ENCODE measurements around the gene ZNF511.

Gene ZNF511

GRCh38 chr10:133274751-133275683 is 33.7 kb upstream of the ZNF511 start:
- peak in 1 of 2 experiments; percentile 25 for DNase-seq

DNA sequence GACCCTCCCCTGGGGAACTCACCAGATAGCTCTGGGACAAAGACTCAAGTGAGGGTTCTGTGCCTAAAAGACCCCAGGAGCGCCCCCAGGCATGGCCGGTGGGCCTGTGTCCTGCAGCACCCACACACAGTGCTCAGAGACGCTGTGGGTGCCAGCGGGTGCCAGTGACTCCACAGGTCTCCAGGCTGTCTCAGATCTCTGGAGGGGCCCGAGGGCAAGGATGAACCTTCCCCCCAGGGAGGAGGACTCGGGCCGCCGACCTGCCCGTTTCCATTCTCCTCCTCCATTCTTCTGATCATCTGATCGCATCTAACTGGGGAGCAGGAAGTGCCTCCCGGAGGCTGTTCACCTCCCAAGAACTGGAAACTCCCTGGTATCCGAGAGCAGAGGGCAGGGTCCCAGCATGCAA is 33.0 kb upstream of the ZNF511 start:
- no peak for DNase-seq

- DNase-seq = no peak
Measured at GRCh38 chr10:133276100-133276434, 32.6 kb upstream of the ZNF511 start.

GRCh38 chr10:133276435-133277201 is 32.1 kb upstream of the ZNF511 start, which contains the start of gene ADAM8:
Gene ADAM8, minus strand, starts transcription at chr10:133276868. Its CDS starts 51 bp downstream, at chr10:133276817.
- DNase-seq = no peak

DNA sequence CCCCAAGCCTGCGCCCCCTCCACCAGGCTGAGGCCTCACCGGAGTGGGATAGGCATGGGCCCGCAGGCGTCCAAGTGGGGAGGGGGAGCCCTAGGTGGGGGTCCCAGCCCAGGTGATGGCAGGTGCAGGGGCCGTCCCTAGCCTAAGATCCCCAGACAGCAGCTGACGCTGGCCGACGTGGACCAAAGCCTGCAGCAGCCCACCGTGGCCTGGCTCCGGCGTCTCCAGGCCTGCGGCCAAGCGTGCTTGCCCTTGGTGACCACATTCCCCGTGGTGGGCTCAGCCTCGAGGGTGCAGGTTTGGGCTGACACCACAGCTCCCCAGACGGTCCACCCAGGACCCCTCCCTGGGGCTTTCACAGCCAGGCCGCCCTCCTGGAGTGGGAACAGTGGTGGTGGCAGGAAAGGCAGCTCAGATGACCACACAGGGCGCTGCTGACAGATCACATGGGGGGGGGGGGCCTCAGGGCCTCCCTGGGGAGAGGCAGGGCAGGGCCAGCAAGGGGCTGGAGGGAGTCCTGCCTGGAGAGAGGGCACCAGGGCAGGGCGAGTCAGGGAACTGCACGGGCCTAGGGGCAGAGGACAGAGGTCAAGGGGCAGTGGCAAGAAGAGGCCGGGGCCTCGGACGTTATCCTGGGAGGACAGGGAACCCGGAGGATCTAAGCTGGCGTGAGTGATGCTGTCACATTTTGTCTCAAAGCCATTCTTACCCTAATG is 31.3 kb upstream of the ZNF511 start:
- no peak for DNase-seq

GRCh38 chr10:133277993-133278576 is 30.6 kb upstream of the ZNF511 start:
- DNase-seq = peak; percentile 46 to 51

GRCh38 chr10:133278577-133279265 is 30.0 kb upstream of the ZNF511 start:
- peak; percentile 71 to 80 for DNase-seq

GRCh38 chr10:133279326-133280226 is 29.1 kb upstream of the ZNF511 start:
- no peak for DNase-seq

DNA sequence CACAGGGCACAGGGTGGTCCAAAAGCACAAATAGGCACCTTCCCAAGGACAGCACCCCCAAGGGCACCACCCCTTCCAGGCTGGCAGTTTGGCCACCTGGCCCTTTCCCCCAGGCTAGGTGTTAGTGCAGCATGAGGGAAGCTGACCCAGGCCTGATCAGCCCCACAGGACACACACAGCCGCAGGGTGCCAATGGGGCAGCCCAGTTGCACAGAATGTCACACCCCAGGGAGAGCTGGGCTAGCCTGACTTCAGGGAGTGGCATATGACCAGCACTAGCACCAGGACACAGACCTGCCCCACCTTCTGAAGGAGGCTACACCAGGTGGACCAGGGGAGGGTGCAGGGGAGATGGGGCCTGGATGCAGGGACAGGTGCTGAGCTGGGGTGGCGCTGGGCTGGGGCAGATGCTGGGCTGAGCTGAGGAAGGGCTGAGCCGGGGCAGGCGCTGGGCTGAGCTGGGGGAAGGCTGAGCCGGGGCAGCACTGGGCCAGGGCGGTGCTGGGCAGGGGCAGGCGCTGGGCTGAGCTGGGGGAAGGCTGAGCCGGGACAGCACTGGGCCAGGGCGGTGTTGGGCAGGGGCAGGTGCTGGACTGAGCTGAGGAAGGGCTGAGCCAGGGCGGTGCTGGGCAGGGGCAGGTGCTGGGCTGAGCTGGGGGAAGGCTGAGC is 28.2 kb upstream of the ZNF511 start:
- no peak for DNase-seq

DNA sequence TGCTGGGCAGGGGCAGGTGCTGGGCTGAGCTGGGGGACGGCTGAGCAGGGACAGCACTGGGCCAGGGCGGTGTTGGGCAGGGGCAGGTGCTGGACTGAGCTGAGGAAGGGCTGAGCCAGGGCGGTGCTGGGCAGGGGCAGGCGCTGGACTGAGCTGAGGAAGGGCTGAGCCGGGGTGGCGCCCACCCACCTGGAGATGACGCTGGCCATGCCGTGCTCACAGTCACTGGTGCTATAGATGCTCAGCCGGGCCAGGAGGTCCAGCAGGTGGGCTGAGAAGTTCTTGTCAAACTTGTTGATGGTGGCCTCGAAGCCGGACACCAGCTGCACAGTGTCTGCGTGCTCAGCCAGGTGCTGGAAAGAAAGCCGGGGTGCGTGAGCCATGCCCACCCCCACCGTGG is 27.6 kb upstream of the ZNF511 start:
- DNase-seq = no peak

GRCh38 chr10:133281628-133282372 is 26.9 kb upstream of the ZNF511 start:
- no peak for DNase-seq

DNA sequence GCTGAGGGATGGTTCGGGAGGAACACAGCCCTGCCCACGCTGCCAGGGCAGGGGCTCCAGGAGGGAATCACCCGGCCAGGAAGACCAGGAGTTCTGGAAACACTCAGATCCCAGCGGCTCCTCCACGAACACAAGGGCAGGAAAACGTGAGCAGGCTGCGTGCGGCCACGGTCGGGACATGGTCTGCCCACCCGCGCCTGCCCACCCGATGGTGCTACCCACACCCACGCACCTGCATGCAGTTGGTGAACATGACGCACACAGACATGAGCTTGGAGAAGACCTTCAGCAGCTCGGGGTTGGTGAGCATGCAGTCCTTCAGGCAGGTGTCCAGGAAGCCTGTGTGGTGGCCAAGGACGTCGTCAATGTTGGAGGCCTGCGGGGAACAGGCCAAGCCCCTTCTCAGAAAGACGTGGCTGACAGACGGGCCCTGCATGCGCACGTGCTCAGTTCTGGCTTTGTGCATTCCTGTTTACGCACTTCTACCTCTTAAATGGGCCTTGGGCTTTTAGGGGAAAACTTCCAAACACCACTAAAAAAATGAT is 25.8 kb upstream of the ZNF511 start:
- no peak for DNase-seq

DNA sequence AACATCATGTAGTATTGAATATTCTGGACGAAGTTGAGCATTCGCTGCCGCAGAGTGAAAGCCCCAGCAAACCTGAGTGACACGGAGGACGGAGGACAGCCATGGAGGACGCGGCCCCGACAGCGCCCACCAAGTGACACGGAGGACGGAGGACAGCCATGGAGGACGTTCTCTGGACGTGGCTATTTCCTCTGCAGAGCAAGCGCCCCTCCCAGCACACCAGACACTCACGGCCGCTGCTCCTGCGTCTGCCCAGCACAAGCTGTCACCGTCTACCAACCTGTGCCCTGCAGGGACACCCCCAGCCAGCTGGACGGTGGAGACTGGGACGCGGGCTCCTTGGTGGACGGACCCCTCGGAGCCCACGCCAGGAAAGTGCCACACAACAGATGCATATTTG is 24.8 kb upstream of the ZNF511 start:
- DNase-seq = no peak

GRCh38 chr10:133285217-133285616 is 23.5 kb upstream of the ZNF511 start:
- DNase-seq = no peak

DNA sequence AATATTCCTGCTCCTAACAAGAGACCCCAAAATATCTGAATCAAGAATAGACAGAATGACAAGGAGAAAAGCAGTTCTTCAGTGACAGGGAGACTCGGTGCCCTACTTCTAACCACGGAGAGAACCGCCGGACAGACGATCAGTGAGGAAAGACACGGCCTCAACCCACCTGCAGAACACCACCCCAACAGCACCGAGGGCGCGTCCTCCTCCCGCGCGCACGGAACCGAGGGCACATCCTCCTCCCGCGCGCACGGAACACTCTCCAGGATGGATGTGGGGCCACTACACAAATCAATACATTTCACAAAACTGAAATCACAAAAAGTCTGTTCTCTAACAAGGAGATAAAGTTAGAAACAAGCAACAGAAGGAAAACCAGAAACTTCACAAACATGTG is 22.3 kb upstream of the ZNF511 start:
- no peak for DNase-seq

DNA sequence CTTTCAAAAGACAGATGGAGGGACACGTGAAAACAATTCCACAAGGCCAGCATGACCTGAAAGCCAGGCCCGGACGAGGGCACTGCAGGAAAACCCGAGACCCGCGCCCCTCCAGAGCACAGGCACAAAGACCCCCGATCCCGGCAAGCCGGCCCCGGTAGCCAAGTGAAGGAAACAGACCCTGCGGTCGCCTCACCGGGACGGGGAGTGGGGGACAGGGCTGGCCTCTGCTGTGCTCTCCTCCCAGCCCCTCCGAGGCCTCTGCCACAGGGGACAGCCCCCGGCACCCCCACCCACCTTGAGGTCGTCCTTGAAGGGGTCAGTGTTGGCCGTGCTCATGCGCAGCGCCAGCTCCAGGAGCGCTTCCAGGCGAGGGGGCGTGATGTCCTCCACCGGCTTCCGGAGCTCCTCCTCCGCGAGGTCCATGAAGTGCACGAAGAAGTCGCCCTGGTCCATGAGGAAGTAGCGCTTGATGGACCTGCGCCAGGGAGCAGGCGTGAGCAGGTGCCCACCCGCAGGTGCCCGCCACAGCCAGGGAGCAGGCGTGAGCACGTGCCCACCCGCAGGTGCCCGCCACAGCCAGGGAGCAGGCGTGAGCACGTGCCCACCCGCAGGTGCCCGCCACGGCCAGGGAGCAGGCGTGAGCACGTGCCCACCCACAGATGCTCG is 20.7 kb upstream of the ZNF511 start:
- DNase-seq = no peak

- no peak for DNase-seq
Measured at GRCh38 chr10:133289761-133290160, 19.0 kb upstream of the ZNF511 start.

- no peak for DNase-seq
Measured at GRCh38 chr10:133292919-133293809, 15.6 kb upstream of the ZNF511 start.
